GM18526 (cell line): Measurements from ENCODE around the gene NUDT7.

ENCODE experiments used
- POLR2A ChIP-seq: IDR thresholded peaks from 3 replicates; pipeline ENCODE4 v1.6.1; 2011; ENCODE audit not compliant: insufficient read length; ENCODE audit errors: extremely low read depth

Gene NUDT7

GRCh38 chr16:77722309-77723107 lies at the start of gene NUDT7:
Gene NUDT7 (plus strand): TSS chr16:77722514. CDS start chr16:77722583, 69 bp downstream.
- TF ChIP-seq POLR2A, result peak; percentile 45

- TF ChIP-seq POLR2A, result no peak
Observed at GRCh38 chr16:77674888-77675287, 47.4 kb upstream of the NUDT7 start.

- no peak for TF ChIP-seq POLR2A
Observed at GRCh38 chr16:77675464-77676324, 46.6 kb upstream of the NUDT7 start.

DNA sequence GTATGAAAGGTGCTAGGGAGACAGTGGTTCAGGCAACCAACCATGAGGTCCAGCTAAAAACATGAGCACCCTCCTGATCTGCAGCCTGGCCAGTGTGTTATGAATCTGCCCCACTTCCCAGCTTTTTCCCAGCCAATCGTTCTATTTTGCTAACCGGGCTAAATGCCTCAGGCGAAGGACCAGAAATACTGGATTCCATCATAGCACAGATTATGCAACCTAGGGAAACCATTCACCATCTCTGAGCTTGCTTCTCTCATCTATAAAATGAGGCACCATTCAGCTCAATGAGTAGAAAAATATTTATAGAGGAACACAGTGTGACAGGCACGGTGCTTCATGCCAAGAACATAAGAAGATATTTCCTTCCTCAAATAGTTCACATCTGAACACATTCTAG lies 45.2 kb upstream of the NUDT7 start:
- TF ChIP-seq POLR2A, result no peak

GRCh38 chr16:77679391-77679790 lies 42.9 kb upstream of the NUDT7 start:
- TF ChIP-seq POLR2A, result no peak

GRCh38 chr16:77679901-77680300 lies 42.4 kb upstream of the NUDT7 start:
- no peak for TF ChIP-seq POLR2A

DNA sequence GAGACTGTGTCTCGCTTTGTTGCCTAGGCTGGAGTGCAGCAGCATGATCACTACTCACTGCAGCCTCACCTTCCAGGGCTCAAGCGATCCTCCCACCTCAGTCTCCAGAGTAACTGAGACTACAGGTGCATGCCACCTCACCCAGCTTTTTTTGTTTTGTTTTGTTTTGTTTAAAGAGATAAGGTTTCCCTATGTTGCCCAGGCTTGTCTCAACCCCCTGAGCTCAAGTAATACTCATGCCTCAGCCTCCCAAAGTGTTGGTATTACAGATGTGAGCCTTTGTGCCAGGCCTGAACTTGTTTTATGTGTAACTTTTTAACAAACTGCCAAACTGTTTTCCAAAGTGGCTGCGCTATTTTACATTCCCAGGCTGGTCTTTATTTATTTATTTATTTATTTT lies 41.8 kb upstream of the NUDT7 start:
- TF ChIP-seq POLR2A, result no peak

- TF ChIP-seq POLR2A, result no peak
Observed at GRCh38 chr16:77682586-77682985, 39.7 kb upstream of the NUDT7 start.

- TF ChIP-seq POLR2A, result no peak
Observed at GRCh38 chr16:77683397-77684180, 38.7 kb upstream of the NUDT7 start.

- TF ChIP-seq POLR2A, result no peak
Observed at GRCh38 chr16:77684181-77684526, 38.2 kb upstream of the NUDT7 start.

DNA sequence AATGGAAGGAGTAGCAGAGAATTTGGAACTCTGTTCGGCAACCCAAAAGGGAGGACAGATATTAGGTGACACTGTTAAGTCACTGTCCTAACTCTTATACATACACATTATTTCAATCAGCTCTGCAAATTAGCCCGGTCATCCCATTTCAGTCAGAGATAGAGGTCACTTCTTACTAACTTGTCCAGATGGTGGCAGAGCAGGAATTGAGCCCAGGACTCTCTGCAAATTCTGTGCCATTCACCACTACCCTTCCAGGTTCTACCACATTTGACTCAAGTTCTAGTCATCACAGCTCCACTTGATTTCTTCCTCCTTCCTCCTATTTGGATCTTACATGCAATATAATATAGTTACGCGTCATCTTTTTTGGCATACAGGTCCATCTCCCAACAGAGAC lies 35.9 kb upstream of the NUDT7 start:
- TF ChIP-seq POLR2A, result no peak

DNA sequence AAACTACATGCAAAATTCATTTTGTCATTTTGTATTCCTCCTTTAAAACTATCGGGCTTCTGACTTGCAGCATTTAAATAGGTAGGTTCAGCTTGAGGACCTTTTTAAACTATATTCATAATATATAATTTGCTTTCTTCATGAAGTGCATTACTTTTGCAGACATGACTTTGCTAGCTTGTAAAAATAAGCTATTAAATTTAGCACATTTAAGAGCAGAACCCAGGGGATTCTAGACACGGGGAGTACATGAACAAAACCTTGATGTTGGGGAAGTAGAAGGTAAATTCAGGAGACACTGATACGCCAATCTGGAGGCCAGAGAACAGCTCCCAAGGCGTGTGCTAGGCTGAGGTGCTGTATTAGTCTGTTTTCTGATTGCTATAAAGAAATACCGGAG lies 32.3 kb upstream of the NUDT7 start:
- no peak for TF ChIP-seq POLR2A

DNA sequence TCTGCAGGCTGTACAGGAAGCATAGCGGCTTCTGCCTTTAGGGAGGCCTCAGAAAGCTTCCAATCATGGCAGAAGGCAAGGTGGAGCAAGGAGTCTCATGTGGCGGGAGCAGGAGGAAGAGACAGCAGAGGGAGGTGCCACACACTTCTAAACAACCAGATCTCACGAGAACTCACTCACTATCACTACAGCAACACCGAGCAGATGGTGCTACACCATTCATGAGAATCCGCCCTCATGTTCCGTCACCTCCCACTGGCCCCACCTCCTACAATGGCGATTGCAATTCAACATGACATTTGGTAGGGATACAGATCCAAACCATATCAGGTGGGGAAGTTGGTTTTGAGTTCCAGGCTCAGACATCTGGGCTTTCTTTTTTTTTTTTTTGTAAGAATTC lies 31.9 kb upstream of the NUDT7 start:
- TF ChIP-seq POLR2A, result no peak

DNA sequence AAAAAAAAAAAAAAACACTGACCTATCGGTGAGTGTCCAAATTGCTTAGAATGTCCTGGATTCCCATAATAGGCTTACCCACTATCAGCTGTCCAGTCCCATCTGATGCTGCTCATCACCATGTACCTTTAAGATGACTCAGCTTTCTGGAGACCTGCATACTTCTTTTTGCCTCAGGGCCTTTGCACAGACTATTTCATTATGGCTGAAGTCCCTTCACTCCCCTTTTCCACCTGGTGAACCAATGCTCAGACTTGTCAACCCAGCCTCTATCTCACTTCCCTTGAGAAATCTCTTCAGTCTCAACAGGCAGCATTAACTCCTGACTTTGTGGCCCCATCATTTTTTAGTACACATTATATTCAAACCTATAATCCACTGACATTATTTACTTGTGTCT lies 29.7 kb upstream of the NUDT7 start:
- TF ChIP-seq POLR2A, result no peak

DNA sequence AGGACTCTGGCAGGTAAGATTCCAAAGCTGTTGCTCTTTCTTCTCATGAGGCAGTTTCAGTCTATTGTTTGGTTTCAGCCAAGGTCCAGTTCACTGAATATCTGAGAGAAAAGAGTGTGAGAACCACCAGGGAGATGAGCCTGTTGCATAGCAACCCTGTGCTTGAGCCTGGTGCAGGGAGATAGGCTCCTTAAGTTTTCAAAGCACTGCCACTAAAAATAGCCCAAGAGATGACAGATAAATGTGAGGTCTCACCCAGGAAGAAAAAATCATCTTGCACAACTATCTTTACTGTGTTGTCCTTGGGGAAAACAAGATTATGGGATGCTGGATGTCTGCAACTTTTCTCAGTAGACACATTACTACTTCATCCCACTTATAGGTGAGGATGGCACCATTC lies 26.2 kb upstream of the NUDT7 start:
- TF ChIP-seq POLR2A, result no peak

DNA sequence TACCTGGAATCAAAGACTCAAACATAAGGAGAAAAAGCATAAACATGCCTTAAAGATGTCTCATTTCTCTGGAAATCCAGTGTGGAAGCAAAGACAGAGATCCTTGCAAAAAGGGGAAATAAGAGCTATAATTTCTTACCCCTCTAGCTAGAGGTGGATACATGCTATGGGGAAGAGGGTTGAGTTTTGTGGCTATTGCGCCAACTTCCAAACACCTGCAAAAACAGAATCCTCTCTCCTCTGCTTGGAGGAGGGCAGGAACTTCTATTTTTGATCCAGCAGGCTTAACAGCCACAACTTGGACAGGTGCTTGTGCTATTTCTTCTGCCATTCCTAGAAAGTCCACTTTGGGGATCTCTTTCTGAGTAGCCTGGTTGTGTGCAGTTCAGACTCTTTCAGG lies 21.5 kb upstream of the NUDT7 start:
- no peak for TF ChIP-seq POLR2A
